Bladder microvascular endothelial cell (primary cell): ENCODE results near the gene TRPT1. TPM values are rescaled to one million over a fixed set of nuclear protein-coding genes. Genes with fewer than 3 reads are reported as not detected.

Source experiments
- total RNA-seq: library from RNA; depleted of rRNA; stranded (reverse); fragments of >200 nt; gene quantifications from 2 replicates; pipeline ENCODE4 v1.2.3, GENCODE V29; 2014

Gene TRPT1, protein sequence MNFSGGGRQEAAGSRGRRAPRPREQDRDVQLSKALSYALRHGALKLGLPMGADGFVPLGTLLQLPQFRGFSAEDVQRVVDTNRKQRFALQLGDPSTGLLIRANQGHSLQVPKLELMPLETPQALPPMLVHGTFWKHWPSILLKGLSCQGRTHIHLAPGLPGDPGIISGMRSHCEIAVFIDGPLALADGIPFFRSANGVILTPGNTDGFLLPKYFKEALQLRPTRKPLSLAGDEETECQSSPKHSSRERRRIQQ
- 18.3 and 24.8 TPM in 2 replicates for total RNA-seq

GRCh38 chr11:64225608-64226506, at the start of gene TRPT1, which contains the start of gene NUDT22:
Gene TRPT1, minus strand, starts transcription at chr11:64226186. Its CDS starts 326 bp downstream, at chr11:64225860.
Gene NUDT22, plus strand, starts transcription at chr11:64226274. Its CDS starts 379 bp downstream, at chr11:64226653.

GRCh38 chr11:64251016-64251752, 25.2 kb upstream of the TRPT1 start, which contains the start of gene PLCB3:
Gene PLCB3, plus strand, starts transcription at chr11:64251530. Its CDS starts 120 bp downstream, at chr11:64251650.

GRCh38 chr11:64246871-64247728, 21.1 kb upstream of the TRPT1 start, which contains the start of gene PPP1R14B:
Gene PPP1R14B, minus strand, starts transcription at chr11:64246943. Its CDS starts 270 bp downstream, at chr11:64246673.

GRCh38 chr11:64240435-64241240, 14.7 kb upstream of the TRPT1 start, which contains the start of gene FKBP2:
Gene FKBP2, plus strand, starts transcription at chr11:64241095. Its CDS starts 1,293 bp downstream, at chr11:64242388.

DNA sequence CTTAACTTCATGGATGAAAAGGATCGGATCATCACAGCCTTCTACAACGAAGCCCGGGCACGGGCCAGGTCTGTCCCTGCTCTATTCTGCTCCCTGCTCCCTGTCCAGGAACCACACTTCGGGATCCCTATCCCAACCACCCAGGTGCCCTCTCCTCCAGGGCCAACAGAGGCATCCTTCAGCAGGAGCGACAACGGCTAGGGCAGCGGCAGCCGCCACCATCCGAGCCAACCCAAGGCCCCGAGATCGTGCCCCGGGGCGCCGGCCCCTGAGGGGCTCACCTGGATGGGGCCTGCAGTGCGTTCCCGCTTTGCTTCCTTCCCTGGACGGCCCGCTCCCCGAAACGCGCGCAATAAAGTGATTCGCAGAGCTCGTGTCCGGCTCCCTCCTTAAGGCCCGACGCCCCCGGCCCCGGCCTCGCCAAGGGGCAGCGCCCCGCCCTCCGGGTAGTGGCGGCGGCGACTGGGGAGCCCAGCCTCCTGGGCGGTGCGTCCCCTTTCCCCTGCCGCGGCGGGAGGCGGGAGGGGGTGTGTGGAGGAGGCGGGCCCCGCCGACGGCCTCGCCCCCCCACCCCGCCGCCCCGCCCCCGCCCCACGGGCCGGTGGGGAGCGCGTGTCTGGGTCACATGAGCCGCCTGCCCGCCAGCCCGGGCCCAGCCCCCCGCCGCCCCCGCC, 8.1 kb upstream of the TRPT1 start, which contains the start of gene VEGFB:
VEGFB (plus strand) TSS at position 672 of the 674 bp plus-strand sequence. CDS start 250 bp downstream, outside the sequence.

DNA sequence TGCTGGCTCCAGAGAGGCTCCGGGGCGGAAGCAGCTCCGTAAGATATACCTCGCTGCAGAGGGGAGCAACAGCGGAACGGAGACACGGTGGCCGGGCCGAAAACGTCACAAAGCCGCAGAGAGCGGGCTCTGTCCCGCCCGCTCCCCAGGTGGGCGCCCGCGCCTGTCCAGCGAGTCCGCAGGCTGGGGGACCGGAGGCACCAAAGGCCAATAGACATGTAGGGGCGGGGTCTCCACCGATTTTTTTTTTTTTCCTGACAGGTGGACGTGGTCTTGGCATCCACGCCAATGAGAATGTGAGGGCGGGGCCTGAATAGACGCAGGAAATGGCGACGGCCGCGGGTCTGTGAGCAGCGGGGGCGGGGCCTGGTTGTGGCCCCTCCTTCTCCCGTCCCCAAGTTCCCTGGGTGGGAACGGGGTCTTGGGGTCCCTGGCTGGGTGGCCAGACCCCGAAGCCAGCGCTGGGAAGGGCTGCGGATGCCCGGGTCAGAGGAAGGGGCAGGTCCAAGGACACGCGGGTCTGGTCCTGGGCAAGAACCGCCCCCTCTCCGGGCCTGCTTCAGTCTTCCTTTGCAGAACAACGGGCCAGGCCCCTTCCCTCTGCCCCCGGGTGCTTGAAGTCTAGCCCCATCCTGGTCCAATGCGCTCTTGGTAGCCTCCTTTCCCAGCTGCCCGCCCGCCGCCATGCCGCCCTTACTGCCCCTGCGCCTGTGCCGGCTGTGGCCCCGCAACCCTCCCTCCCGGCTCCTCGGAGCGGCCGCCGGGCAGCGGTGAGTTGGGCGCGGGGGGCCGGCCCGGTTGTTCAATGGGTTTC, 4.4 kb upstream of the TRPT1 start, which contains the start of gene DNAJC4:
DNAJC4 (plus strand) TSS at position 378 of the 814 bp plus-strand sequence; CDS start at position 685, 307 bp downstream.

DNA sequence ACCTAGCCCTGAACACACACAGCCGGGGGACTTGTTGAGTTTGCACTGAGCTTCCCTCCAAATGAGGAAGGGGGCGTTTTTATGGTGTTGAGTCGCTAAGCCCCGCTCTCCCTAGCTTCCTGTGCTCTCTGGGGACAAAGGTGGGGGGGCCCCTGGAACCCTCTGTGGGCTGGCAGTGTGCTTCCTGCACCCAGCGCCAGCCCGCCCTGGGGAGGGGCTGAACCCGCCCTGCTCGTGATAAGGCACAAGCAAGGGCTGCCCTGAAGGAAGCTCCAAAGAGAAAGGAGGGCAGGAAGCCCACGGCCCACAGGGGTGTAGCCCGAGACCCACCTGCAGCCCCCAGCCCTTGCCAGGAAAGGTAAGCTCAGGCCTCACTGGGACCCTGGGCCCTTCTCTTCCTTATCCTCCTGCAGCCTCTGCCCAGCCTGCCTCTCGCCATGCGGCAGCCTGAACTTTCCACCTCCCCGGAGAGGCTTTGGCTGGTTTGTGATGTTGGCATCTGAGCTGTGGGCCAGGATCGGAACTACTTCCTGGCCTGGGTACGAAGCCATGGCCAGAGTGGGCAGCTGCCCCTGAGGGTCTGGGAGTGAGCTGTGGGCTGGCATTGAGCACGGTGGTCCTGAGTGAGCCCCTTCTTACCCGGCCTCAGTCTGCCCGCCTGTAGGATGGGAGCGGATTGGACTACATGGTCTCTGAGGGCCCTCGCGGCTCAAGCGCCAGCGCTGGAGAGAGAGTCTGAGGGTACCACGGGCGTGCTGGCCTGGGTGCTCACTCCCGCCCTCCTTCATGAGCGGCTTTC, 19.3 kb downstream of the TRPT1 start, which contains the start of gene FERMT3:
FERMT3 (plus strand) TSS at position 265 of the 799 bp plus-strand sequence. CDS start 644 bp downstream, outside the sequence.

GRCh38 chr11:64185693-64186491, 40.1 kb downstream of the TRPT1 start, which contains the start of gene STIP1:
Gene STIP1, plus strand, starts transcription at chr11:64186171. Its CDS starts 91 bp downstream, at chr11:64186262.

Other genes starting within 250 kb of the TRPT1 start
- gene OTUB1, start 239.7 kb downstream of the TRPT1 start, total RNA-seq: 46.6 and 50.3 TPM in 2 replicates
- not detected in 2 replicates for gene FLRT1, start 190.3 kb downstream of the TRPT1 start, total RNA-seq
- 18.3 and 34.4 TPM in 2 replicates for gene MACROD1, start 60.1 kb downstream of the TRPT1 start, total RNA-seq
- gene STIP1, start 40.0 kb downstream of the TRPT1 start, total RNA-seq: 135 and 189 TPM in 2 replicates
- gene FERMT3, start 19.5 kb downstream of the TRPT1 start, total RNA-seq: 2.8 and 6.4 TPM in 2 replicates
- 26.7 and 30.4 TPM in 2 replicates for gene NUDT22, start 88 bp upstream of the TRPT1 start, total RNA-seq
- gene DNAJC4, start 4.4 kb upstream of the TRPT1 start, total RNA-seq: 9.9 and 12.9 TPM in 2 replicates
- 18.5 and 20.9 TPM in 2 replicates for gene VEGFB, start 8.4 kb upstream of the TRPT1 start, total RNA-seq
- gene FKBP2, start 14.9 kb upstream of the TRPT1 start, total RNA-seq: 53.8 and 53.9 TPM in 2 replicates
- 207 and 216 TPM in 2 replicates for gene PPP1R14B, start 20.8 kb upstream of the TRPT1 start, total RNA-seq
- gene PLCB3, start 25.3 kb upstream of the TRPT1 start, total RNA-seq: 31.7 and 45.7 TPM in 2 replicates
- gene BAD, start 58.5 kb upstream of the TRPT1 start, total RNA-seq: 39.1 and 60.1 TPM in 2 replicates
- 6.5 and 17.1 TPM in 2 replicates for gene GPR137, start 59.7 kb upstream of the TRPT1 start, total RNA-seq
- gene KCNK4, start 65.1 kb upstream of the TRPT1 start, total RNA-seq: 0.25 TPM in 1 of 2 replicates, not detected in the other
- 0.49 TPM in 1 of 2 replicates, not detected in the other for gene CATSPERZ, start 74.2 kb upstream of the TRPT1 start, total RNA-seq
- 35.3 and 42.1 TPM in 2 replicates for gene ESRRA, start 79.3 kb upstream of the TRPT1 start, total RNA-seq
- gene TRMT112, start 91.4 kb upstream of the TRPT1 start, total RNA-seq: 174 and 263 TPM in 2 replicates
- 172 and 230 TPM in 2 replicates for gene PRDX5, start 91.9 kb upstream of the TRPT1 start, total RNA-seq
- gene CCDC88B, start 114.0 kb upstream of the TRPT1 start, total RNA-seq: 1.1 and 2.4 TPM in 2 replicates
- 27.2 and 44.3 TPM in 2 replicates for gene RPS6KA4, start 133.0 kb upstream of the TRPT1 start, total RNA-seq